Psoas muscle (tissue), 8 donors: ENCODE data around the gene KLHL3. TPM values are rescaled to one million over a fixed set of nuclear protein-coding genes. Genes with fewer than 3 reads are reported as not detected.

Source experiments
- ATAC-seq, 4 donors: fragments of 200-7000 bp; cut with Tn5 transposase; one replicate each; pipeline ENCODE4 v1.9.1; 2020; ENCODE audit warnings: moderate library complexity in 3 of 4, mild to moderate bottlenecking in 2 of 4
- DNase-seq, 2 donors: peaks; one replicate each; pipeline ENCODE4 v3.0.0-alpha.2; 2020
- H3K27ac ChIP-seq: fragments of 200-600 bp; one replicate; pipeline ENCODE4 v1.8.0; 2022
- H3K27me3 ChIP-seq, 3 donors: fragments of 200-600 bp in 1 of 3; one replicate each; pipeline versions ENCODE4 v1.6.1 to v1.8.0; 2013 to 2022; ENCODE audit warnings: low read length in 2 of 3, mild to moderate bottlenecking in 2 of 3, moderate library complexity in 1 of 3; ENCODE audit not compliant: insufficient read depth in 3 of 3
- H3K36me3 ChIP-seq, 2 donors: fragments of 200-600 bp in 1 of 2; one replicate each; pipeline versions ENCODE4 v1.6.1 to v1.8.0; 2013 to 2022; ENCODE audit warnings: low read depth in 1 of 2, mild to moderate bottlenecking in 1 of 2, moderate library complexity in 1 of 2; ENCODE audit not compliant: insufficient read depth in 1 of 2
- H3K4me1 ChIP-seq: fragments of 200-600 bp; one replicate; pipeline ENCODE4 v1.8.0; 2022
- H3K4me3 ChIP-seq: fragments of 200-600 bp; one replicate; pipeline ENCODE4 v1.8.0; 2022; ENCODE audit warnings: mild to moderate bottlenecking
- H3K9me3 ChIP-seq: fragments of 200-600 bp; one replicate; pipeline ENCODE4 v1.8.0; 2022
- whole genome bisulfite sequencing, 3 donors: extraction: QIAGEN DNeasy Blood & Tissue Kit; methylation state at CpG; one replicate each; pipeline versions ENCODE4 v1.1.6 to v1.1.7; 2013; 5-methylcytosine and 5-hydroxymethylcytosine counted together
- intact Hi-C, 2 donors: fragments of 100-400 bp; cut with DNase I; formaldehyde crosslinking; loops; one replicate each; pipeline versions ENCODE4 v1.11.0 to v1.14.2; 2022
- polyA plus RNA-seq, 3 donors: library from polyadenylated mRNA; stranded (reverse); fragments of 200-250 nt; gene quantifications; one replicate each; pipeline ENCODE4 v1.2.3, GENCODE V29; 2013
- total RNA-seq, 4 donors: library from RNA; stranded (reverse); fragmentation: NEBNext Ultra II Directional in 2 of 4; extraction: Animal tissue kit (Norgen Biotek cat#: 25700) in 2 of 4; gene quantifications; one replicate each; pipeline versions ENCODE4 v1.2.1 to v1.2.4, GENCODE V29; 2021 to 2023
- TF ChIP-seq, protein P1 (sequence below): fragments of 200-600 bp; IDR thresholded peaks from one replicate; pipeline ENCODE4 v1.8.0; 2022; ENCODE audit warnings: antibody characterized with exemption
- donor health status: healthy with polysubstance abuse.
- donor health status: DM: no; HTN: no; CAD: no; lungs with moderate emphysema.
- donor health status: Bipolar disorder and iron deficiency.
- donor health status: healthy.
- donor health status: DM: yes; HTN: yes; CAD: no.
- donor health status: DM: no; HTN: no; CAD: no.
- donor health status: DM: no; HTN: no; CAD: no.
- donor health status: DM: yes; HTN: yes; CAD: no.

Gene KLHL3
- total and polyA plus RNA-seq, 7 donors, result 0.69 to 4.3 (median 1.9) TPM

DNA sequence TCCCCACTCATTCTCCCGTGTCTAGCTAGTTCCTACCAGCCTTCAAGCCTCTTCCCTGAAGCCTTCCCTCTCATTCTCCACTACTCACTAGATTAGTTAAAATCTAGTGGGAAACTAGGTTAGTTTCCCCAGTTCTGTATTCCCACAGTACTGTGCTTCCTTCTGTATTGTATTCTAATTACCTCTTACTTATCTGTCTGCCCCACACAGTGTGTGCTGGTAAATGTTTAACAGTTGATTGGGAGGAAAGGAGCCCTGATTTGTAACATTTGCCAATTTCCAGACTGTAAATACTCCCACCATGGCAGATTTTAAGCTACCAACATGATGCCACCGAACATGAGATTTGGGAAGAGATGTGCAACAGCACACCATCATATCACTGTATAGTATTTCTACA is 8.3 kb downstream of the KLHL3 start:
- Histone ChIP-seq H3K36me3 (no peaks in the 10 kb centered on the region), H3K4me3 (no peak overlapping the region), H3K27ac (no peak overlapping the region), H3K27me3 (no peaks in the 10 kb centered on the region), H3K4me1 (no peaks in the 10 kb centered on the region), H3K9me3 (peaks cover 7% of the 10 kb centered on the region)
- TF ChIP-seq, protein P1, sequence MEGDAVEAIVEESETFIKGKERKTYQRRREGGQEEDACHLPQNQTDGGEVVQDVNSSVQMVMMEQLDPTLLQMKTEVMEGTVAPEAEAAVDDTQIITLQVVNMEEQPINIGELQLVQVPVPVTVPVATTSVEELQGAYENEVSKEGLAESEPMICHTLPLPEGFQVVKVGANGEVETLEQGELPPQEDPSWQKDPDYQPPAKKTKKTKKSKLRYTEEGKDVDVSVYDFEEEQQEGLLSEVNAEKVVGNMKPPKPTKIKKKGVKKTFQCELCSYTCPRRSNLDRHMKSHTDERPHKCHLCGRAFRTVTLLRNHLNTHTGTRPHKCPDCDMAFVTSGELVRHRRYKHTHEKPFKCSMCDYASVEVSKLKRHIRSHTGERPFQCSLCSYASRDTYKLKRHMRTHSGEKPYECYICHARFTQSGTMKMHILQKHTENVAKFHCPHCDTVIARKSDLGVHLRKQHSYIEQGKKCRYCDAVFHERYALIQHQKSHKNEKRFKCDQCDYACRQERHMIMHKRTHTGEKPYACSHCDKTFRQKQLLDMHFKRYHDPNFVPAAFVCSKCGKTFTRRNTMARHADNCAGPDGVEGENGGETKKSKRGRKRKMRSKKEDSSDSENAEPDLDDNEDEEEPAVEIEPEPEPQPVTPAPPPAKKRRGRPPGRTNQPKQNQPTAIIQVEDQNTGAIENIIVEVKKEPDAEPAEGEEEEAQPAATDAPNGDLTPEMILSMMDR, result no peak
- WGBS, 3 donors, result 86 to 93% (median 93%) methylated on average over 2 of the region's 2 CpGs
- no peak for ATAC-seq
- DNase-seq, result no peak
- intact Hi-C loops, result no loop called here

DNA sequence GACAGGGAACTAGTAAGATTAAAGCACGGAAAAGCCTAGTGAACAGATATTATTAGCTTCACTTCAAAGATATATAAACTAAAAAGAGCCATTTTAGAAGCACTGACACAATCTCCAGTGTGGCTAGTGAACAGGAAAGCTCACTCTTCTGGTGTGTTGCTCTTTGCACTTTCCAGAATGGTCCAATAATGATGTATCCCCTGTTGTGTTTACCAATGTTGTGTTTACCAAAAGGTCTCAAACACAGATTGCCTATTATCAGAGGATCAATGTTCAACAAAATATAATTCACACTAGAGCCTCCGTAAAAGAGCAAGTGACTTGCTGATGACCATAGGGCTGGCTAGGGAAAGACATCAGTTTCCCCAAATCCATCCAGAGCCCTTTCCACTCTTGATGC is 11.6 kb downstream of the KLHL3 start:
- intact Hi-C loops, result no loop called here
- 91 to 97% (median 93%) methylated on average over 2 of the region's 2 CpGs for WGBS, 3 donors
- no peak overlapping the region for H3K27ac ChIP-seq
- TF ChIP-seq, protein P1, result no peak
- H3K36me3 ChIP-seq, result no peaks in the 10 kb centered on the region
- no peak for ATAC-seq
- no peak for DNase-seq
- peaks cover 7% of the 10 kb centered on the region for H3K9me3 ChIP-seq
- H3K4me3 ChIP-seq, result no peak overlapping the region
- no peaks in the 10 kb centered on the region for H3K4me1 ChIP-seq
- no peaks in the 10 kb centered on the region for H3K27me3 ChIP-seq

GRCh38 chr5:137718611-137719010 is 17.3 kb downstream of the KLHL3 start:
- intact Hi-C loops, result no loop called here
- ATAC-seq (no peak), DNase-seq (no peak)
- no peaks in the 10 kb centered on the region for H3K4me1 ChIP-seq
- no peak overlapping the region for H3K27ac ChIP-seq
- H3K9me3 ChIP-seq, result peaks cover 8% of the 10 kb centered on the region
- TF ChIP-seq, protein P1, result no peak
- no peak overlapping the region for H3K4me3 ChIP-seq
- H3K36me3 ChIP-seq, result no peaks in the 10 kb centered on the region
- H3K27me3 ChIP-seq, result no peaks in the 10 kb centered on the region

GRCh38 chr5:137716337-137716736 is 19.6 kb downstream of the KLHL3 start:
- Histone ChIP-seq H3K9me3 (peaks cover 11% of the 10 kb centered on the region), H3K4me1 (no peaks in the 10 kb centered on the region), H3K4me3 (no peak overlapping the region), H3K27me3 (no peaks in the 10 kb centered on the region), H3K27ac (no peak overlapping the region), H3K36me3 (no peaks in the 10 kb centered on the region)
- intact Hi-C loops, result no loop called here
- WGBS, 3 donors, result 95 to 97% (median 96%) methylated on average over 3 of the region's 3 CpGs
- TF ChIP-seq, protein P1, result no peak
- ATAC-seq (no peak), DNase-seq (no peak)

DNA sequence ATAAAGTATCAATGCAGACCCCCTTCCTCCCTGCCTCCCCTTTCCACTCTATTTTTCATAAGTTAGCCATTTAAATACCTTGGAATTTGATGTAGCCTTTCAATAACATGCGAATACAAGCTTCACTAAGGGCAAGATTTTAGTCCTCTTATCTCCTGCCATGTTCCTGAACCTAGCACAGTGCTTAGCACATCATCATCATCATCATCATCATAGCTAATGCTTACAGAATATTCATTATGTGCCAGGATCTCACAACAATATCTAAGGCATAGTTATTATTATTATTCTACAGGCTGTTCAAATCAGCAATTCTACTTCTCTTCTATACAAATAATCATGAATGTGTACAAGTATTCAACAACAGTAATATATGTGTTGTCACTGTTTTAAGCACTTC is 20.4 kb downstream of the KLHL3 start:
- TF ChIP-seq, protein P1, result no peak
- intact Hi-C loops, result no loop called here
- Histone ChIP-seq H3K4me1 (no peaks in the 10 kb centered on the region), H3K27me3 (no peaks in the 10 kb centered on the region), H3K36me3 (no peaks in the 10 kb centered on the region), H3K9me3 (peaks cover 11% of the 10 kb centered on the region), H3K27ac (no peak overlapping the region), H3K4me3 (no peak overlapping the region)
- DNase-seq, result no peak
- ATAC-seq, result no peak
- 98 to 100% (median 100%) methylated on average over 1 of the region's 1 CpG for WGBS, 3 donors
